Stimulated activated CD4-positive, alpha-beta T cell treated with anti-CD3 and anti-CD28 coated beads, Interleukin-2, amount 100 ng/mL, for 48 hours (primary cell): Measurements from ENCODE around the gene FANK1.
"Not testable (repeated sequence)": the region's sequence is repeated elsewhere in the genome, so short reads cannot be mapped to it uniquely, and the experiment has no call there.

Experiments
- DNase-seq, 2 donors: peaks; one replicate each; pipeline ENCODE4 v3.0.0-alpha.2; 2020

Gene FANK1

GRCh38 chr10:125896088-125896934 lies at the start of gene FANK1:
TSS of gene FANK1 (plus strand) at chr10:125896564. CDS start at chr10:125896643, 79 bp downstream.
- peak; percentile 68 to 76 for DNase-seq

DNA sequence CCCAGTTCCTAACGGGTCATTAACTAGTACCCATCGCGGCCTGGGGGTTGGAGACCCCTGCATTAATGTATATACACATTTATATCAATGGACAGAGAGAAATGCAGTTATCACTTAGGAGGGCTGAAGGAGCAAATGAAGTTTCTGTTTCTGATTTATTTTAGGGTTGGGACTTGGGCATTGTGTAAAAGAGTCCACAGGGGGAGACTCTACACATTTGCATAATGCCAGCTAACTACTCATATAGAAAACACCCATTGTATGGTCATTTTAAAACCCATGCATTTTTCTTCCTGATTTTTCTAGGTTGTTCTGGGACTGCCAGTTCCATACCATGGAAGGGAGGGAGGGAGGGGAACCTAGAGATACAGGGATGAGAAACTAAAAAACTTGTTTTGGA lies 49.5 kb upstream of the FANK1 start:
- no peak for DNase-seq

DNA sequence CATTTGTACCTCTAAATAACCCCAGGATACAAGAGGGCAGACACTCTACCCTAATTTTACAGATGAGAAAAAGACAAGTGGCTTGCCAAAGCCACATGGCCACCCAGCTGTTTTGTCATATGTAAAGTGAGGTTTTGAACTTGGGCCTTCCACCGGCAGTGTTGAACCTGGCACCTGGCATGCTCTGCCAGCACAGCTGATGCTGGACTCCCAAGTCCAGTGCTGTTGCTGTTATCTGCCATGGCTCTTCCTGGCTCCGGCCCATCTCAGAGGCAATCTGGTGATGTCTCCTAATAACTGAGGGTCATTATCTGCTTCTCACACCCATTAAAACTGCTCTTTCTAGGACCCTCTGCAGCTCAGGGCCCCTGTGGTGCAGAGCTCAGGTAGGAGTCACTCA lies 48.0 kb upstream of the FANK1 start:
- DNase-seq, result no peak

- DNase-seq, result no peak
These were observed 47.5 kb upstream of the FANK1 start for GRCh38 chr10:125848857-125849256.

DNA sequence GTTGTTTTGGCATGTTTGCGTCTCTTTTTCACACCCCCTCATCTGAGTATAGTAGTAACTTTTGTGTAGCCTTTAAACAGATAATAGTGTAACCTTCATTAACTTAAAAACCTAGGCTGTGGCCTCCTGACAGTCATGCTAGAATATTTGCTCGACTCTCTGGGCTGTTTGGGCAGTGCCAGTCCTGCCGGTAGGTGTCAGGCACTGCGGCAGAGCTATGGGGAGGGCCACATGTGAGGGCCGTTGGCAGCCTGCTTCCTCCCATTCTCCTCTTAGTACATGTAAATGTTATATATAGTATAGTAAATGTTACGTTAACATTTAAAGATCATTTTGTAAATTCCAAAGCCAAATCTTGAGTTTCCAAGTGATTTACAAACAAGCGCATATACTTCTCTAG lies 46.9 kb upstream of the FANK1 start:
- DNase-seq, result no peak

DNA sequence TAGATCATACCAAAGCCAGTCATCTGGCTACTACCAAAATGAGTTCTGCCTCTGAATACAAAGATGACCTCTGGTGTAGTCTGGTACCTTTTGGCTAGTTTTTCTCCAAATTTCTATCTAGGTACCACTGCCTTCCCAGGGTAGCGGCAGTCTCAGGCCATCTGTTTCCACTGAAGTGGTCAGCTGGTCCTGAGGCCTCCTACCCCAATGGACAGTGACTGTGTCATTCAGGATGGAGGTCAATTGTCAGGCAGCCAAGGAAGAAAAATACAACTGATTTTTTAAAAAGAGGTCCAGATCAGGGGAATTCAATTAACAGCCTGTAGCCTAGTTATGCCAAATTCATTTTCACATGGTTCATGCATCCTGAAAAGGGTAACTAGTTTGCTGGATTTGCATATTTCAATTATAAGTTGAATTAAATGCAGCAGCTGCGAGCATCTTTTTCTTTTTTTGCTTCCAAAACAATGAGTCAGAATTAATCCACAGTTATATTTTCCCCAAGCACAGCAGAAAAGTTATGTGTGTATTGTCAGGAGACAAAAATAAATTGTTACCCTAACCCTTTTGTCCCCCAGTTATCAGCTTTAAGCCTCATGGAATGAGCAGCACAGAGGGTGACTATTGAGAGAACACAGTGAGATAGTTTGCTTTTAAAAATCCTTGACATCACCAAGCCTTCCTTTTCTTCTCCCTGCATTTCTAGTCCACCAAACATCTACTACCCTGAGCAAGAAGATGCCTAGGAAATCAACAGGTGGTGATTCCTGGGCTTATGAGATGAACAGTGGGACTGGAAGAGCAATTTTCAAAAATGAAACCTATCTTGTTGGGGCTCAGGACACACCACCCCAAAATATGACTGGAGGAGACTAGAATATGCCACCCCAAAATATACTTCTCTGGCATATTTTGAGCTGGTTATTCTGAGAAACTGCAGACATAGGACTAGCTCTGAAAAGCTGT lies 45.3 kb upstream of the FANK1 start:
- no peak for DNase-seq

DNA sequence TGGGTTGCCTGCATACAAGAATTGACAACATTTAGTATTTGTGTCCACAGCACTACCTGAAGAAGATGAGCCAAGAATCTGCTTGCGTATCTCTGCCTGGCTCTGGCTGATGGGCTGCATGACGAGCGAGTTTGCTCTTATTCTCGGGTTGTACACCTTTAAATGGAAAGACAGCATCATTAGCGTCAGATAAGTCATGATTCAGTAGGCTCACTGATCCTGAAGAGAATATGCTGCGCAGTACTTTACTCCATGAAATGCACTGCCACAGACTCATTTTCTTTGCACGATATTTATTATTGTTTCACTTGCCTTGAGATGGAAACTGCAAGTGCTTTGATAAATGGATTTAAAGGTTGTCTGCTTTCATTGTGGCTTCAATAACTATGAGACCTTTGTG lies 43.9 kb upstream of the FANK1 start:
- DNase-seq, result no peak

GRCh38 chr10:125857185-125857760 lies 39.1 kb upstream of the FANK1 start:
- DNase-seq, result no peak

DNA sequence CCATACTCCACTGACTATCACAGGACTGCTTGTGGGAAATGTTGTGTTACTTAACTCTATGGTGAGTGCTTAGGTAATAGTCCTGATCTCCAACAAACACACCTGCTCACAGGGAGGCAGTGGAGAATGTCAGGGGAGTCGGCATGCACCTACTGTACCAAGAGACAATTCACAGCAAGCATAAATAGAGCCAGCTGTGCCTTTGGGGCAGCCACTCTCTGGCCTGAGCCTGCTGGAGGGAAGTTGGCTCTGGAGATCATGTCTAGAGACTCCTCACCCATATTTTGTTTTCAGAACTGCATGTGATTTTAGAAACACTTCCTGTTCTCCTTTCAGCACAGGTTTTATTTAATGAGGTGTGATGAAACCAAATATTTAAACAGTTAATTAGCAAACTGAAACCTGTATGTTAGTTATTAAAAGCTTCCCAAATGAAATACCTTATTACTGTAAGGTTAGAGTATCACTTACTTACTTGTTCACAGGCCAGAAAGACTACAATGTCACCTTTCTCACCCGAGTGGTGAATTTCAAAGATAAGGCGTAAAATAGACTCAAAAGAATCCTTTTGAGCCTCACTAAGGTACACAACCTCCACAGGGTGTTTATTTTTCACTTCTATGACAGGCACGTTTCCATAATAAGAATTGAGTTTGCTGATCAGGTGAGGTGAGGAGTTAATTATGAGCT lies 37.1 kb upstream of the FANK1 start:
- DNase-seq, result no peak

- no peak for DNase-seq
These were observed 31.2 kb upstream of the FANK1 start for GRCh38 chr10:125865120-125865519.

GRCh38 chr10:125866421-125867029 lies 29.8 kb upstream of the FANK1 start:
- DNase-seq, result no peak

DNA sequence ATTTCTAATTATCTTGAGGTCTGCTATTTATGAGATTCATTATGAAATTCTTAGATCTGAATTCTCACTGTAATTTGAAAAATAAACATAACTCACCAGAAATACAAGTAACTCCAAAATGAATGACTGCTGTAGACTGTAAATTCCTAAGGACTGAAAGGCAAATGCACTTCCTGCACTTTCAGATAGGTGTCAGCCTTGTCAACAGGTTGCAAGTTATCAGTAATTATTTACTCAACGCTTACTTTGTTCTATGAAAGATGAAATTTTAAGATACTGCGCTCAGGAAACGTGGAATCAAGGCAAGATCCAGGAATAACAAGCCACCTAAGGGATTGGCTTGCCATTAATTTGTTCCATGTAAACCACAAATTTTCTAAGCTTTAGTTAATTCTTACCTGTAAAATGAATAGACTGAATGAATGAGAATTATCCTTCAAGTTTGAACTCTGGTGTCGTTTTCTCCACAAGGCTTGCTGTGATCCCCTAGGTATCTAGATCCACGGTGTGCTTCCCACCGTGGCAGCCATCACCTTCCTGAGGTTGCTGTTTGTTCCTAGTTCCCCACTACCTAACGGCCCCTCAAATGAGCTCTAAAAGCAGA lies 27.9 kb upstream of the FANK1 start:
- DNase-seq, result peak in 1 of 2 donors; percentile 3

DNA sequence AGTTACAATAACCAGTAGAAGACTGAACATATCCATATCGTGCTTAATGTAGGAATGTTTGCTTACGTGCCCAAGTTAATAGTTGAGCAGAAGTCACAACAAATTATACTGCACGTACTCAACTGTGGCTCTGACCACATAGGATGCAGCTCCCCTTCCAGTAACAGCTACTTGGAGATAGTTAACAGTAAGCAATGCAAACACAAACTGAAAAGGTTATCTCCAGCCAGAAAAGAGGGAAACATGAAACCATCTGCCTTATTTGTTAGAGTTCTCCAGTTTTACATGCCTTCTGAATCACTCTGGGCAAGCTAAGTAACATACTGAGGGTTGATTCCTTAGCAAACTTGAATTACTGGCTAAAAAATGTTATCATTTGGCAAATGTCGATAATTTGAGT lies 25.0 kb upstream of the FANK1 start:
- DNase-seq, result no peak

- no peak for DNase-seq
These were observed 17.2 kb upstream of the FANK1 start for GRCh38 chr10:125878957-125879835.

- no peak for DNase-seq
These were observed 15.6 kb upstream of the FANK1 start for GRCh38 chr10:125880719-125881118.

DNA sequence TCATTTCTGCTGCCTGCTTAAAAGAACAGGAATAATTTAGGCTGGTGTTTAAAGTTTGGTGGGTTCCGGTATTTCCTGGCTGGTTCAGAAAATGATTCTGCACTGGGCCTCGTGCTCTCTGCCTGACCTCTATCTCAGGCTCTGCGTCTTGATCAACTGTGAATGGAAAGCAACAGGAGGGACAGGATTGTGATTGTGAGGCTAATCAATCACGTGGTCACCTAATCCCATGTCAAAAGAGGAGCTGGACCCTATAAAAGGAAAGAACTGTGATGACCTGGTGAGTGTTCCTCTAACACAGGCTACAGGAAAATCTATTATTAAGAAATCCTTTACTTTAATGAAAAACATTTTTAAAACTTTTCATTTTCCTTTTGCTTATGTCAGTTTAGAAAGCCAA lies 15.2 kb upstream of the FANK1 start, which contains the start of gene DHX32:
TSS of gene DHX32 (minus strand) at position 101 of the 400 bp plus-strand sequence. CDS start 468 bp downstream, outside the sequence.
- DNase-seq, result no peak

GRCh38 chr10:125882596-125882995 lies 13.8 kb upstream of the FANK1 start:
- no peak for DNase-seq

GRCh38 chr10:125883211-125883610 lies 13.2 kb upstream of the FANK1 start:
- DNase-seq, result no peak

DNA sequence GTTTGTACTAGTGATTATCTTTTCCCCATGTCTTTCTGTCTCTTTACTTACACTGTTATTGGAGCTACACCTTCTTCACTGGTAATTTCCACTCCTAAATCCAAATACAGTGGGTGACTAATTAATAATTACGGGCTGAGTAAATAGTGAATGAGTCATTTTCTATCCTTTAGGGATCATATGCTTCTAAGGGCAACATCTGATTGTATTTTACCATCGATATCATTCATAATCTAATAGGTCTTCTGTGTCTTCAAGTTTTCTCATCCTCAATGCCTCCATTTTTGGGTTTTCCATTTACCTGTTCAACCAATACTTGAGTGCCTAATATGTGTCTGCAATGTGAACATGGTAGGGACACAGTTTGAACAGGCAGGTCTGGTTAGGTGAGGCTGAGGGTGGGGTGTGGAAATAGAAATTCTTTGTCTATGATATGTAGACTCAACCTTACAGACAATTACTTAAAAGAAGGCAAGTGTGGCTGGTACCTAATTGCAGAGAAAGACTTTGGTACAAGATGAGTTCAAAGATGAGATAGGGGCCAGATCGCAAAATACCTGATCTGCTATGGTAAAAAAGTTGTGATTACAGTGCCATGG lies 9.4 kb upstream of the FANK1 start:
- DNase-seq, result no peak

- not testable (repeated sequence) for DNase-seq
These were observed 6.9 kb upstream of the FANK1 start for GRCh38 chr10:125889441-125889840.
